22Rv1 (cell line): ENCODE results near the gene SLC8A1.

Source experiments
- H3K27ac ChIP-seq: fragments of 450-650 bp; 2 replicates; pipeline ENCODE4 v1.5.1; 2017
- CTCF ChIP-seq: fragments of 450-650 bp; IDR thresholded peaks from 2 replicates; pipeline ENCODE4 v1.5.1; 2017; ENCODE audit warnings: mild to moderate bottlenecking
- ZFX ChIP-seq: fragments of 450-650 bp; IDR thresholded peaks from 2 replicates; pipeline ENCODE4 v1.6.1; 2017; ENCODE audit warnings: antibody characterized with exemption, borderline replicate concordance

Gene SLC8A1

DNA sequence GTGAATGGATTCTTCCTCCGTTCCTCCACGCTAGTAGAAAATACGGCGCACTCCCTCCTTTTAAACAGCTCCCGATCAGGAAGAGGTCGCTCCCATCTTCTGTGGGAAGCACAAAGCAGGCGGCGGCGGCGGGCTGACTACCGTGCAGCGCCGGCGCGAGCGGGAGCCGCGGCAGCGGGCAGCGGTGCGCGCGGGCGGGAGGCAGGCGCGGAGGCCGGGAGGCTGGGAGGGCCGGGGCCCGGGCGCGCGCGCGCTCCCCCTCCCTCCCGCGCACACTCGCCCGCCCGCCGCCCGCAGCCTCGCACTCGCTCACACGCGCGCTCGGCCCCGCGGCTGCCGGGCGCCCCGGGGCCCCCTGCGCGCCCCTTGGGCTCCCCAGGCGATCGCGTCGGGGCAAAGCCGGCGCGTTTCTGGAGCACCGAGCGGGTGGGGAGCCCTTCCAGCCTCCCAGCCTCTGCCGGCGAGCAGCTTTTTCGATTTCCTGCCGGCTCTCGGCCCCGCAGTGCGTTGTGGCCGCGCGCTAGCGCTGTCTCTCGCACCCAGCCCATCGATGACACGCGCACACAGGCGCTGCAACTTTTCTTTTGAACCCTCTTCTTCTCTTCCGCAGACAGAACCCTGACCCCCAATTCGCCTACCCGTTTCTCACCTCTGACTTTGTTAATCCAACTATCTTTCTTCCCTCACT, at the start of gene SLC8A1:
Gene SLC8A1 (minus strand): TSS at position 173 of the 688 bp plus-strand sequence.
- H3K27ac ChIP-seq: no peak within 1 kb of the TSS
- no peak for TF ChIP-seq CTCF
- TF ChIP-seq ZFX: no peak

DNA sequence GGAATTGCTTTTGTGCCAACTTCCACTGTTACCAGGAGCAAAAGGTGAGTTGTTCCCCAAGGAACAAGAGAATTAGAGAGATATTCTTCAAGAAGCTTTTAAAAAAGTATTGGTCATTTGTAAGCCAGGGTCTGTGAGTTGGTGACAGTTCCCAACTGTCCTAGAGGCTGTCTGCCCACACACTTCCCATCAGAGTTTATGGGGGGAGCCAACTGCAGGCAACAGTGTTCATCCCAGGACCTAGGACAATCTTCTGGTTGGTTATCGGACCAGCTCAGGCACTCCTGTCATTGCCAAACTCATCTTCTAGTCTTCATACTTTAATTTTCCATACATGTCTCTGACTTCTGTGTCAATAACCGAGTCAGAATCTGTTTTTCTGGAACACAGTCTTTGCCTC, 47.5 kb upstream of the SLC8A1 start:
- no peak overlapping the region for H3K27ac ChIP-seq
- TF ChIP-seq ZFX (no peak), CTCF (no peak)

- TF ChIP-seq ZFX: no peak
- TF ChIP-seq CTCF: no peak
These were observed 45.5 kb upstream of the SLC8A1 start for GRCh38 chr2:40497251-40497859.

DNA sequence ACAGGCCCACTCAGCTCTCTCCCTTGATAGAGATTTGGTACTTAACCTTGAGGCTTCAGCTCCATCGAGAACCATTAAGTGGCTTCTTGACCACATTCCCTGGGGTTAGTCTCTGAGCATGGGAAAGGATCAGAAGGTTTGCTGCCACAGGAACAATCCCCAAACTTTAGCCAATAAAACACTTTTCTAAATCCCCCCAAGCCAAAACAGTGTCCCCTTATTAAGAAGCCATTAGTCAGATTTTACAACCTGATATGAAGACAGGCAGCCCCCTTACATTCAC, 37.7 kb upstream of the SLC8A1 start:
- no peak overlapping the region for H3K27ac ChIP-seq

More at GRCh38 chr2:40497251-40497859, 45.5 kb upstream of the SLC8A1 start:
- no peak overlapping the region for H3K27ac ChIP-seq

DNA sequence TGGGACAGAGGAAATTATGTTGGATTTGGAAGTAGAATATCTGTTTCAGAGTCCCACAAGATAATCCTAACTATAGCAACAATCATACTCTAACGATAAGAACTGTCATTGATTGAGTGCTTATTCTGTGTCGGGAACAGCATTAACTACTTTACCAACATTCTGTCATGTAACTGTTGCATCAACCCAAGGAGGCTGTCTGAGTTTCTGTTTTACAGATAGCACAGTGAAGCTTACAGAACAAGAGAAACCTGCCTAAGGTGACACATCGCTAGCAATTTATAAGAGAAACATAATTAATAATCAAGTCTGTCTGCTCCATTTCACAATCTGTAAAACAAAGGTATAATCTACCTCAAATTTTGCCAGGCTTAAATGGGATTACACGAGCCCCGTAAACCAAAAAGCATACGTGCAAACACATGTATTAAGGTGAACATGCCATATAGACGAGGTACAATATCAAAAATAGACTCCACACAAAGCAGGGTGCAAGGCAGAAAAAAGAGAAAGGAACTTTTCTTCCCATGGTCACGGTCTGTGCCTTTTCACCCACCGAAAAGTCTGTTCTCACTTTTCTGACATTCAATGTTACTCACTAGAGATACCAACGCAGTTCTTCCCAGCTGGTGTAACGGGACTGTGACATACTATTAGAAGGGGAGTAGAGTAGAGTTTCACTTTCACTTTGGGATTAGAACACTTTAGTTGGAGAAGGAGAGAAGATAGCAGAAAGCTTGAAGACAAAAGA, 37.2 kb upstream of the SLC8A1 start:
- TF ChIP-seq ZFX (no peak), CTCF (no peak)
- no peak overlapping the region for H3K27ac ChIP-seq

More for the DNA sequence above, 37.7 kb upstream of the SLC8A1 start:
- no peak for TF ChIP-seq CTCF
- no peak for TF ChIP-seq ZFX

DNA sequence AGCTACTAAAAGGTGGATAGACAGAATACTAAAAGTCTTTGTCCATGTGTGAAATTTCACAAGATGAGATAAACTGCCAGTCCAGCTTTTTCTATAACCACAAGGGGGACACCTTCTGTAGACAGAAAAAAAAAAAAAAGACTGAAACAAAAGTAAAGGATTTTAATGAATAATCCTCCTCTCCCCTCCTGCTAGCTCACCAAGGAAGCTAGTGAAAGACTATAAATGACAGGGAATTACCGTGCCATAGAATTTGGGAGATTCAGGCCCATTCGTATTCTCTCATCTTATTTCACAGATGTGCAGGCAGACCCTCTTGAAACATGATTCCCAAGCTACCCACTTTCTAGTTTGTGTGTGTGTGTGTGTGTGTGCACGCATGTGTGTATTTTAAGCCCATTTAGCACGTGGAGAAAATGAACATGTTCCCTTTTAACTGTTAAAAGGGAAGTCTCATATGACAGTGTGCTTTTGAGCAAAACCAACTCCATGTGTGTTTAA, 36.3 kb upstream of the SLC8A1 start:
- no peak overlapping the region for H3K27ac ChIP-seq
- TF ChIP-seq ZFX (no peak), CTCF (peak; percentile 23; the same call in 1 of the 2 replicates)

- no peak overlapping the region for H3K27ac ChIP-seq
- TF ChIP-seq ZFX (no peak), CTCF (no peak)
These were observed 35.7 kb upstream of the SLC8A1 start for GRCh38 chr2:40487602-40488001.
